MM.1S (cell line): ENCODE data around the gene AURKB.

Source experiments
- DNase-seq: peaks from one replicate; pipeline ENCODE4 v3.0.0-alpha.2; 2015
- H2AFZ ChIP-seq: fragments of 300-600 bp; sonication (generic); 2 replicates; pipeline ENCODE4 v1.6.0; 2016; ENCODE audit warnings: antibody characterized with exemption, low read length
- H3F3A ChIP-seq: fragments of 300-600 bp; sonication (generic); 2 replicates; pipeline ENCODE4 v1.6.1; 2016; ENCODE audit warnings: mild to moderate bottlenecking, antibody characterized with exemption, low read length, moderate library complexity, mixed read lengths; ENCODE audit not compliant: insufficient read depth
- H3K27ac ChIP-seq: fragments of 300-600 bp; sonication (generic); 2 replicates; pipeline ENCODE4 v1.5.1; 2016; ENCODE audit warnings: mild to moderate bottlenecking, low read length
- H3K27me3 ChIP-seq: fragments of 300-600 bp; sonication (generic); replicated peaks from 2 replicates; pipeline ENCODE4 v1.6.0; 2016; ENCODE audit warnings: low read length; ENCODE audit not compliant: insufficient read depth
- H3K36me3 ChIP-seq: fragments of 300-600 bp; sonication (generic); replicated peaks from 2 replicates; pipeline ENCODE4 v1.6.1; 2016; ENCODE audit warnings: mild to moderate bottlenecking, low read length, mixed read lengths; ENCODE audit not compliant: insufficient read depth
- H3K4me1 ChIP-seq: fragments of 300-600 bp; sonication (generic); 2 replicates; pipeline ENCODE4 v1.6.1; 2016; ENCODE audit warnings: low read length, mixed read lengths
- H3K4me2 ChIP-seq: fragments of 300-600 bp; sonication (generic); 2 replicates; pipeline ENCODE4 v1.6.0; 2016; ENCODE audit warnings: low read depth, low read length
- H3K4me3 ChIP-seq: fragments of 300-600 bp; sonication (generic); 2 replicates; pipeline ENCODE4 v1.5.1; 2016; ENCODE audit warnings: low read length, mixed read lengths
- H3K79me2 ChIP-seq: fragments of 300-600 bp; sonication (generic); 2 replicates; pipeline ENCODE4 v1.6.1; 2016; ENCODE audit warnings: mixed run types, low read length, mixed read lengths
- H3K9ac ChIP-seq: fragments of 300-600 bp; sonication (generic); 2 replicates; pipeline ENCODE4 v1.6.1; 2016; ENCODE audit warnings: low read length, mixed read lengths
- H3K9me2 ChIP-seq: fragments of 300-600 bp; sonication (generic); replicated peaks from 2 replicates; pipeline ENCODE4 v1.6.1; 2016; ENCODE audit warnings: mild to moderate bottlenecking, low read length, mixed read lengths; ENCODE audit not compliant: insufficient read depth
- H3K9me3 ChIP-seq: fragments of 300-600 bp; sonication (generic); replicated peaks from 2 replicates; pipeline ENCODE4 v1.6.1; 2016; ENCODE audit warnings: mild to moderate bottlenecking, low read length, mixed read lengths; ENCODE audit not compliant: insufficient read depth
- H4K20me1 ChIP-seq: fragments of 300-600 bp; sonication (generic); 2 replicates; pipeline ENCODE4 v1.6.1; 2016; ENCODE audit warnings: mild to moderate bottlenecking, low read length, moderate library complexity, mixed read lengths; ENCODE audit not compliant: insufficient read depth
- CTCF ChIP-seq: fragments of 300-600 bp; sonication (generic); IDR thresholded peaks from 2 replicates; pipeline ENCODE4 v1.5.1; 2016; ENCODE audit warnings: antibody characterized with exemption, low read length, mixed read lengths
- EZH2 ChIP-seq: fragments of 300-600 bp; sonication (generic); optimal IDR thresholded peaks from 2 replicates; pipeline ENCODE3; 2017; ENCODE audit warnings: low read depth, mild to moderate bottlenecking, antibody characterized with exemption, low read length, mixed read lengths
- EZH2phosphoT487 ChIP-seq: fragments of 300-600 bp; sonication (generic); IDR thresholded peaks from 2 replicates; pipeline ENCODE4 v1.6.1; 2018; ENCODE audit warnings: antibody characterized with exemption, low read length

Gene AURKB

DNA sequence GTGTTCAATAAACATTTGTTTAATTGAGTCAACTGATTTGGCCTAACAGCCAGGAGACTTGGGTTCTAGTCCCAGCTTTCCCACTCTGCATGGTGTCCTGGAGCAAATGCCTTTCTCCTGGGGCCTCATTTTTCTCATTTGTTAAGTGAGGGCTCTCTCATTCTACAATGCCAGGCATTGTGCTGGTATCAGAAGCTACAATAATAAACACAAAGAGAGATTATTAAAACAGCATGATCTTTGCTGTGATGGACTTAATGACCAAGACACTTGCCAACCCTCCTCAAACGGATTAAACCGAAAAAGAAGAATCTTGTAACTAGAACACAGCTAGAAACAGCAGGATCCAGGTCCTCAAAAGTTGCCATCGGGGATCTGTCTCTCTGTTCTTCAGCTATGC is 42.8 kb downstream of the AURKB start:
- Histone ChIP-seq H3K27ac (no peak overlapping the region), H3K4me3 (no peak overlapping the region), H3K4me1 (peaks cover 13% of the 10 kb centered on the region), H3K9ac (no peak overlapping the region), H3K79me2 (peaks cover 7% of the 10 kb centered on the region), H3K27me3 (no peaks in the 10 kb centered on the region), H3F3A (peaks cover 7% of the 10 kb centered on the region), H3K36me3 (no peaks in the 10 kb centered on the region), H3K4me2 (no peak overlapping the region), H4K20me1 (no peaks in the 10 kb centered on the region), H2AFZ (no peak overlapping the region), H3K9me2 (no peaks in the 10 kb centered on the region), H3K9me3 (no peaks in the 10 kb centered on the region)
- DNase-seq, result no peak
- TF ChIP-seq EZH2, result no peak

DNA sequence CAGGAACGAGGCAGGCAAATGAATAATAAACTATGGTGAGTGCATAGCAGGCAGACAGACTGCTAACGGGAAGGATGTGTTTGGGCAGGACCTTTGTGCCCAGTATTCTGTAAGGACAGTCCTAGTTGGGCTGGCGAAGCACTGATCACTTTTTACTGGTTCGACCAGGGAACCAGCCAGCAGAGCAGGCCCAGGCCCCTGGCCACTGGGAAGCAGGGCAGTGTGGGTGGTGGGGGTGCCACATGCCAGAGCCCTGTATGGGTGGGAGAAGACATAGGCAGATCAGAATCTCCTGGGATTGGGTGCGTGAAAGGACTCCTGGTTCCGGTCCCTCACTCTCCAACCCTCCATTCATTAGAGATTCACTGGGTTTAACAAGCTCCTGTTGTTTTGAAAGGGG is 43.6 kb downstream of the AURKB start:
- Histone ChIP-seq H4K20me1 (no peaks in the 10 kb centered on the region), H3K4me3 (no peak overlapping the region), H3K36me3 (no peaks in the 10 kb centered on the region), H3K9me3 (no peaks in the 10 kb centered on the region), H3K27ac (no peak overlapping the region), H3K4me1 (peaks cover 11% of the 10 kb centered on the region), H3K79me2 (peaks cover 15% of the 10 kb centered on the region), H2AFZ (no peak overlapping the region), H3K4me2 (no peak overlapping the region), H3K9me2 (no peaks in the 10 kb centered on the region), H3F3A (peaks cover 8% of the 10 kb centered on the region; the same call in 1 of the 2 replicates), H3K9ac (no peak overlapping the region), H3K27me3 (no peaks in the 10 kb centered on the region)
- no peak for DNase-seq
- no peak for TF ChIP-seq EZH2
- no peak for TF ChIP-seq EZH2phosphoT487
- TF ChIP-seq CTCF, result no peak

- no peaks in the 10 kb centered on the region for H4K20me1 ChIP-seq
- no peak overlapping the region for H3K9ac ChIP-seq
- H2AFZ ChIP-seq, result no peak overlapping the region
- H3K27ac ChIP-seq, result no peak overlapping the region
- H3K4me3 ChIP-seq, result no peak overlapping the region
- peaks cover 17% of the 10 kb centered on the region for H3K4me1 ChIP-seq
- TF ChIP-seq CTCF (no peak), EZH2 (no peak), EZH2phosphoT487 (no peak)
- H3K79me2 ChIP-seq, result peaks cover 27% of the 10 kb centered on the region
- H3K27me3 ChIP-seq, result no peaks in the 10 kb centered on the region
- H3K4me2 ChIP-seq, result no peak overlapping the region
- peaks cover 16% of the 10 kb centered on the region; the same call in 1 of the 2 replicates for H3F3A ChIP-seq
- H3K9me3 ChIP-seq, result no peaks in the 10 kb centered on the region
- no peaks in the 10 kb centered on the region for H3K9me2 ChIP-seq
- H3K36me3 ChIP-seq, result no peaks in the 10 kb centered on the region
- no peak for DNase-seq
Measured at GRCh38 chr17:8164815-8165131, 45.6 kb downstream of the AURKB start.

DNA sequence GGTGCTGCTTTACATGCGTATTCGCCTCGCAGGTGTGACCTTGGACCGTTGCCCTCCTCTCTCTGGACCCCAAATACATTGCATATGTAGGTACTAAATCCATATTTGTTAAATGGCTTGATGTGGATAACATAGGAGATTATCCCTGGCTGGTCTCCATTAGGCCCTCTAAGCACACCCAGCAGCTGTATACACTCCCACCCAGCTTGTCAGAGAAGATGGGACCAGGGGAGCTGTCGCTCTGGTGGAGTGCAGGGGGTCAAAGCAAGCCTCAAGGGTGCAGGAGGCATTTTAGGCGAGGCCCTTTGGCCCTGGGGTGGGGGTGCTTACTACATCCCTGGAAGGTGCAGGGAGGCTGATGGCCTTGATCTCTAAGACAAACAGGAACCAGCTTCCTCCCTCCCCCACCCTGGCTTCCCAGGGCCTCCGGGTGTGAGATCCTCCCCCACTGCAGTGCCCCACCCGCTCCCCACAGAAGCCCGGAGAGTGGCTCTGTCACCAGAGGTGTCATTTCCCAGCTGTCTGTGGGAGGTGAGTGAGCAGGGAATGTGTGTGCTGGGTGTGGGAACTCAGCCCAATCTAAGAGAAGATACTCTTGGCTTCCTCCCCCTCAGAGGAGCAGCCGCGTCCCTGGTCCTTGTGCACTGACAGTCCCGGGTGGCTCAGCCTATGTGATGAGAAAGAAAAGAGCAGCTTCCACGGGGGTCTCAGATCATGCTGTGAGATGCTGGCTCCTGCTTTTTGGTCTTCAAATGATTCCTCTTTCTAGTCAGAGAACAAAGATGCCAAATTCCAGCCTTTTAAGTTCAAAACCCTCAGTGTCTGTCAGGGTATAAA is 46.2 kb downstream of the AURKB start:
- H3K36me3 ChIP-seq, result no peaks in the 10 kb centered on the region
- no peak overlapping the region for H3K4me2 ChIP-seq
- DNase-seq, result no peak
- H3K9me2 ChIP-seq, result no peaks in the 10 kb centered on the region
- TF ChIP-seq EZH2phosphoT487, result no peak
- TF ChIP-seq EZH2, result no peak
- TF ChIP-seq CTCF, result no peak
- H3K9ac ChIP-seq, result no peak overlapping the region; the same call in 1 of the 2 replicates
- H3K4me3 ChIP-seq, result no peak overlapping the region
- peaks cover 17% of the 10 kb centered on the region for H3K4me1 ChIP-seq
- H3K27me3 ChIP-seq, result no peaks in the 10 kb centered on the region
- H4K20me1 ChIP-seq, result no peaks in the 10 kb centered on the region
- H3K9me3 ChIP-seq, result no peaks in the 10 kb centered on the region
- no peak overlapping the region for H2AFZ ChIP-seq
- no peak overlapping the region for H3K27ac ChIP-seq
- peaks cover 32% of the 10 kb centered on the region for H3K79me2 ChIP-seq
- H3F3A ChIP-seq, result peaks cover 16% of the 10 kb centered on the region; the same call in 1 of the 2 replicates
